Nephron (organoid): ENCODE results near the gene OR10V1.

Experiments used
- H3K27ac Mint-ChIP-seq, 3 experiments: 2 replicates each; pipeline ENCODE4 v1.8.0; 2020; ENCODE audit warnings: mixed read lengths in 3 of 3, mild to moderate bottlenecking in 2 of 3, moderate library complexity in 1 of 3
- H3K27me3 Mint-ChIP-seq: 2 replicates; pipeline ENCODE4 v1.8.0; 2021; ENCODE audit warnings: low read depth, mild to moderate bottlenecking, moderate library complexity, mixed read lengths
- H3K36me3 Mint-ChIP-seq: 2 replicates; pipeline ENCODE4 v1.8.0; 2020; ENCODE audit warnings: low read depth, mixed read lengths
- H3K4me1 Mint-ChIP-seq: 2 replicates; pipeline ENCODE4 v1.8.0; 2020; ENCODE audit warnings: mixed read lengths
- H3K4me3 Mint-ChIP-seq, 3 experiments: 2 replicates each; pipeline ENCODE4 v1.8.0; 2020; ENCODE audit warnings: mild to moderate bottlenecking in 3 of 3, mixed read lengths in 3 of 3, moderate library complexity in 2 of 3
- H3K9me3 Mint-ChIP-seq: 2 replicates; pipeline ENCODE4 v1.8.0; 2020; ENCODE audit warnings: mixed read lengths
- CTCF ChIP-seq, 3 experiments: fragments of 200-600 bp; sonication (generic); IDR thresholded peaks; one replicate each; pipeline ENCODE4 v1.5.0; 2021; ENCODE audit warnings: antibody characterized with exemption in 3 of 3; ENCODE audit not compliant: unreplicated experiment in 3 of 3

Gene OR10V1

GRCh38 chr11:59713745-59714144 is at the start of gene OR10V1:
Gene OR10V1, minus strand, starts transcription at chr11:59713845. Its CDS starts 0 bp downstream, at chr11:59713845.
- Mint-ChIP-seq H3K36me3 (no peaks in the 10 kb centered on the region), H3K27me3 (peaks cover 10% of the 10 kb centered on the region), H3K27ac (no peak within 1 kb of the TSS), H3K4me1 (no peaks in the 10 kb centered on the region), H3K9me3 (no peaks in the 10 kb centered on the region), H3K4me3 (no peak within 1 kb of the TSS)
- TF ChIP-seq CTCF (IDR thresholded peaks at IDR 0.05; ENCODE audit: unreplicated experiment in 3 of 3): no peak

GRCh38 chr11:59761993-59762392 is 48.3 kb upstream of the OR10V1 start:
- TF ChIP-seq CTCF (IDR thresholded peaks at IDR 0.05; ENCODE audit: unreplicated experiment in 3 of 3): no peak
- Mint-ChIP-seq H3K4me1 (no peaks in the 10 kb centered on the region), H3K36me3 (no peaks in the 10 kb centered on the region), H3K9me3 (no peaks in the 10 kb centered on the region), H3K27ac (peak overlapping the region in 1 of 3 experiments; percentile 11), H3K4me3 (no peak overlapping the region), H3K27me3 (peaks cover 22% of the 10 kb centered on the region)

- TF ChIP-seq CTCF (IDR thresholded peaks at IDR 0.05; ENCODE audit: unreplicated experiment in 3 of 3): no peak
- Mint-ChIP-seq H3K27me3 (peaks cover 34% of the 10 kb centered on the region), H3K4me3 (peak overlapping the region in 1 of 3 experiments; percentile 13), H3K9me3 (no peaks in the 10 kb centered on the region), H3K27ac (peak overlapping the region; percentile 4 to 88 (median 69)), H3K36me3 (no peaks in the 10 kb centered on the region), H3K4me1 (no peaks in the 10 kb centered on the region)
Measured at GRCh38 chr11:59760771-59761170, 47.1 kb upstream of the OR10V1 start.

- peak overlapping the region in 1 of 3 experiments; percentile 16 for H3K4me3 Mint-ChIP-seq
- TF ChIP-seq CTCF (IDR thresholded peaks at IDR 0.05; ENCODE audit: unreplicated experiment in 3 of 3): no peak
- H3K27me3 Mint-ChIP-seq: peaks cover 37% of the 10 kb centered on the region
- peaks cover 1% of the 10 kb centered on the region for H3K4me1 Mint-ChIP-seq
- H3K36me3 Mint-ChIP-seq: no peaks in the 10 kb centered on the region
- no peaks in the 10 kb centered on the region for H3K9me3 Mint-ChIP-seq
- H3K27ac Mint-ChIP-seq: peak overlapping the region in 2 of 3 experiments; percentile 69 to 88
Measured at GRCh38 chr11:59759900-59760299, 46.3 kb upstream of the OR10V1 start.

GRCh38 chr11:59758401-59759037 is 44.9 kb upstream of the OR10V1 start:
- TF ChIP-seq CTCF (IDR thresholded peaks at IDR 0.05; ENCODE audit: unreplicated experiment in 3 of 3): no peak
- H3K4me1 Mint-ChIP-seq: peaks cover 11% of the 10 kb centered on the region

GRCh38 chr11:59756845-59757244 is 43.2 kb upstream of the OR10V1 start:
- Mint-ChIP-seq H3K4me3 (peak overlapping the region; percentile 83 to 89 (median 89)), H3K9me3 (no peaks in the 10 kb centered on the region), H3K36me3 (no peaks in the 10 kb centered on the region), H3K4me1 (peaks cover 11% of the 10 kb centered on the region), H3K27ac (peak overlapping the region in 2 of 3 experiments; percentile 75 to 78), H3K27me3 (peaks cover 49% of the 10 kb centered on the region)
- no peak for TF ChIP-seq CTCF (IDR thresholded peaks at IDR 0.05; ENCODE audit: unreplicated experiment in 3 of 3)

More at GRCh38 chr11:59758401-59759037, 44.9 kb upstream of the OR10V1 start:
- peak overlapping the region in 1 of 3 experiments; percentile 28 for H3K27ac Mint-ChIP-seq
- H3K36me3 Mint-ChIP-seq: no peaks in the 10 kb centered on the region
- peak overlapping the region; percentile 9 to 36 (median 21) for H3K4me3 Mint-ChIP-seq
- peaks cover 49% of the 10 kb centered on the region for H3K27me3 Mint-ChIP-seq
- H3K9me3 Mint-ChIP-seq: no peaks in the 10 kb centered on the region
